ENCODE measurements around the gene ULK2.
"Not testable (repeated sequence)": the region's sequence is repeated elsewhere in the genome, so short reads cannot be mapped to it uniquely, and the experiment has no call there.

ULK2 gene

DNA sequence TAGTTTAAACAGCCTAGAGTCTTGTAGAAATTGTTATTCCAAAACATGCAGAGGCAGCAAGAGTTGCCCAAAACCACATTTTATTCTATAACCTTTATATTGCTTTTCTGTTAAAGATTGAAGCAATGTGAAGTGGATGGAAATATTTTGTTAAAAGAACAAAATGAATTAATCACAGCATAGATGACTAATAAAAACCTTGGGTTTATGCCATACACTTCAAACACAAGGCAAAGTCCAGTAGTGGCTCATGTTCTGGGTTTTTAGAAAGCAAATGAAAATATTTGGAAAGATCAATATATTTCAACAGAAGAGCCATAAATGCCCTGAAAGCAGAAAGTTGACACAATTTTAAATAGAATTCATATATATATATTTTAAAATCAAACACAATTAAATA lies 36.7 kb upstream of the ULK2 start:
- DNase-seq (ENCODE audit: low read depth, low spot score), result no peak
- TF ChIP-seq CTCF (IDR thresholded peaks at IDR 0.05; ENCODE audit: insufficient read depth, low read length, missing control alignments), result no peak
- ChIA-PET POLR2A (no interaction called here), CTCF (no interaction called here)
- H3K4me3 ChIP-seq (ENCODE audit: low read depth, low read length), result no peak overlapping the region

- DNase-seq (ENCODE audit: low read depth, low spot score), result no peak
- ChIA-PET POLR2A (no interaction called here), CTCF (interaction anchor here (0.8 kb wide), 1 partner anchor 9 kb away, joined by 3 read pairs; no protein-coding TSS in a partner anchor)
- no peak for TF ChIP-seq CTCF (IDR thresholded peaks at IDR 0.05; ENCODE audit: insufficient read depth, low read length, missing control alignments)
- no peak overlapping the region for H3K4me3 ChIP-seq (ENCODE audit: low read depth, low read length)
Observed at GRCh38 chr17:19900809-19901208, 33.1 kb upstream of the ULK2 start.

- DNase-seq (ENCODE audit: low read depth, low spot score), result peak; percentile 47
- no peak overlapping the region for H3K4me3 ChIP-seq (ENCODE audit: low read depth, low read length)
- CTCF ChIA-PET, result no interaction called here
- no peak for TF ChIP-seq CTCF (IDR thresholded peaks at IDR 0.05; ENCODE audit: insufficient read depth, low read length, missing control alignments)
- POLR2A ChIA-PET, result no interaction called here
Observed at GRCh38 chr17:19897903-19898302, 30.2 kb upstream of the ULK2 start.

DNA sequence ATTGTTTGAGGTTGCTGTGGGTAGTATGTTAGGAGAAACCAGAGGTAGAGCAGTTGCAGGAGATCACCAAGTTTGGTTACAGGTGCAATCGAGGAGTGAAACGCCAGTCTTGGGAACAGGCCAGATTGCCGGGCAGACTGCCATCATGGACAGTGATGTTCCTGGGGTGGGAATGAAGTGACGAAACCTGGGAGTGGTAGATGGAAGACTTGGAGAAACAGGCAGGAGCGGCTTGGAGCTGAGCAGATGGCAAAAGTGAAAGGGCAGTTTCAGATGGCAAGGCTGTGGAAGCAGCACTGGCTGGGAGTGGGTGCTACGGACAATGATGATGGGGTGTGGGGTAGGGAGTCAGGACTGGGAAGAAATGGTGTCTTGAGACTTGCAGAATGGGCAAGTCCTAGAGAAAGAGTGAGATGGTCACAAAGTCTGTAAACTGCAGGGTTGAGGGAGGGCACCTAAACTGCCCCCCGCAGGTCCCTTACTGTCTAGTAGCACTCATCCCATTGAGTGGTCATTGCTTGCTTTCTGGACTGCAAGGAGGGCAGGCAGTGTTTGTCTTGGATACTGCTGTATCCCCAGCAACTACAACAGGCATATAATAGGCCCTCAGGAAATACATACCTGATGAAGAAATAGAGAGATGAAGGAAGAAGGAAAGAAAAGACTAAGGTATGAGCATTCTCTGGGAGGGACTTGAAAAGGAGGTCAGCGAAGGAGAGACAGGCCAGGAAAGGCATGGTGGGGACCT lies 29.5 kb upstream of the ULK2 start:
- POLR2A ChIA-PET, result no interaction called here
- TF ChIP-seq CTCF (IDR thresholded peaks at IDR 0.05; ENCODE audit: insufficient read depth, low read length, missing control alignments), result no peak
- CTCF ChIA-PET, result interaction anchor here (1.3 kb wide), 1 partner anchor 29 kb away, joined by 3 read pairs; the partner anchor contains the start of gene ULK2
- DNase-seq (ENCODE audit: low read depth, low spot score), result no peak
- no peak overlapping the region for H3K4me3 ChIP-seq (ENCODE audit: low read depth, low read length)

GRCh38 chr17:19896679-19897078 lies 28.9 kb upstream of the ULK2 start:
- H3K4me3 ChIP-seq (ENCODE audit: low read depth, low read length), result no peak overlapping the region
- TF ChIP-seq CTCF (IDR thresholded peaks at IDR 0.05; ENCODE audit: insufficient read depth, low read length, missing control alignments), result no peak
- ChIA-PET CTCF (interaction anchor here (1.3 kb wide), 1 partner anchor 29 kb away, joined by 3 read pairs; the partner anchor contains the start of gene ULK2), POLR2A (no interaction called here)
- no peak for DNase-seq (ENCODE audit: low read depth, low spot score)

GRCh38 chr17:19890554-19890953 lies 22.8 kb upstream of the ULK2 start:
- CTCF ChIA-PET; H3K4me3 ChIP-seq (ENCODE audit: low read depth, low read length); DNase-seq (ENCODE audit: low read depth, low spot score); POLR2A ChIA-PET: not testable (repeated sequence)

DNA sequence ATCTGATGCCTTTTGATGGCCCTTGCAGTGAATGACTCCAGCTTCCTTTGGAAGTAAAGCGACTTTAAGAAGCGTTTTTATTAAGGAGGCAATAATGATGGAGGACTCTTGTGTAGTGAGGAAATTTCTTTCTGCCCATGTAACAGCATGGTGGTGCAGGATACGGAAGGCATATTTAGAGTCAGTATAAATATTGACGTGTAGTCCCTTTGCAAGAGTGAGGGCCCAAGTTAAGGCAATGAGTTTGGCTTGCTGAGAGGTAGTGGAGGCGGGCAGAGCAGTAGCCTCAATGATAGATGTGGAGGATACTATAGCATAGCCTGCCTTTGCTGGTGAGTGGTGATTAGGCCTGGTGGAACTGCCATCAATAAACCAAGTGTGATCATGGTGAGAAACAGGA lies 22.3 kb upstream of the ULK2 start:
- CTCF ChIA-PET; H3K4me3 ChIP-seq (ENCODE audit: low read depth, low read length); POLR2A ChIA-PET; DNase-seq (ENCODE audit: low read depth, low spot score): not testable (repeated sequence)

Data from AG04449 (cell line).